PC-9 (cell line): ENCODE results near the gene PCNT. TPM values are rescaled to one million over a fixed set of nuclear protein-coding genes. Genes with fewer than 3 reads are reported as not detected.
"Not testable (repeated sequence)": the region's sequence is repeated elsewhere in the genome, so short reads cannot be mapped to it uniquely, and the experiment has no call there.

Experiments
- BruUV-seq: library from RNA; stranded (reverse); fragments of 400-500 nt; replicated peaks from 2 replicates; lab custom pipeline; 2021; lab: Mats Ljungman, UMichigan
- CTCF ChIA-PET: fragments of 300-600 bp; sonication (Branson Sonifier 250); formaldehyde crosslinking; loops from one replicate; lab custom pipeline; 2022; ENCODE audit warnings: antibody characterized with exemption; lab: Charles Lee
- POLR2A ChIA-PET: fragments of 300-600 bp; sonication (Branson Sonifier 250); formaldehyde crosslinking; loops from one replicate; lab custom pipeline; 2022; ENCODE audit warnings: antibody characterized with exemption; ENCODE audit not compliant: unreplicated experiment; lab: Charles Lee
- DNase-seq, 2 experiments: peaks; one replicate each; pipeline versions ENCODE4 v3.0.0 to v3.0.0-alpha.2; 2015 to 2022; ENCODE audit warnings: mixed read lengths in 1 of 2
- H2AFZ ChIP-seq: fragments of 200-600 bp; sonication (generic); 2 replicates; pipeline ENCODE4 v1.8.1; 2017; ENCODE audit warnings: antibody characterized with exemption
- H3F3A ChIP-seq: fragments of 200-600 bp; sonication (generic); 2 replicates; pipeline ENCODE4 v1.8.1; 2017; ENCODE audit warnings: antibody characterized with exemption, mild to moderate bottlenecking, low read depth; ENCODE audit not compliant: insufficient read depth
- H3K27ac ChIP-seq: fragments of 200-600 bp; sonication (generic); 2 replicates; pipeline ENCODE4 v1.6.1; 2016; ENCODE audit warnings: mixed run types
- H3K27me3 ChIP-seq: fragments of 200-600 bp; sonication (generic); 2 replicates; pipeline ENCODE4 v1.6.1; 2016; ENCODE audit warnings: low read depth, mixed run types; ENCODE audit not compliant: insufficient read depth
- H3K36me3 ChIP-seq: fragments of 200-600 bp; sonication (generic); 2 replicates; pipeline ENCODE4 v1.6.1; 2016; ENCODE audit warnings: low read depth, mixed run types
- H3K4me1 ChIP-seq: fragments of 200-600 bp; sonication (generic); replicated peaks from 2 replicates; pipeline ENCODE4 v1.6.1; 2016; ENCODE audit warnings: mixed run types; ENCODE audit not compliant: insufficient read depth
- H3K4me2 ChIP-seq: fragments of 200-600 bp; sonication (generic); 2 replicates; pipeline ENCODE4 v1.6.1; 2017; ENCODE audit warnings: mixed run types
- H3K4me3 ChIP-seq: fragments of 200-600 bp; sonication (generic); 2 replicates; pipeline ENCODE4 v1.6.1; 2016; ENCODE audit warnings: mixed run types
- H3K79me2 ChIP-seq: fragments of 200-600 bp; sonication (generic); 2 replicates; pipeline ENCODE4 v1.6.1; 2017; ENCODE audit warnings: low read depth, mixed run types
- H3K9me2 ChIP-seq: fragments of 200-600 bp; sonication (generic); 2 replicates; pipeline ENCODE4 v1.8.1; 2017; ENCODE audit warnings: mild to moderate bottlenecking; ENCODE audit not compliant: insufficient read depth
- H3K9me3 ChIP-seq: fragments of 200-600 bp; sonication (generic); 2 replicates; pipeline ENCODE4 v1.8.1; 2016; ENCODE audit warnings: low read depth; ENCODE audit not compliant: insufficient read depth
- H4K20me1 ChIP-seq: fragments of 200-600 bp; sonication (generic); 2 replicates; pipeline ENCODE4 v1.8.1; 2017; ENCODE audit not compliant: insufficient read depth
- EZH2 ChIP-seq: fragments of 200-600 bp; sonication (generic); IDR thresholded peaks from 2 replicates; pipeline ENCODE4 v1.8.0; 2017; ENCODE audit warnings: antibody characterized with exemption, low read depth
- intact Hi-C: fragments of 100-400 bp; cut with micrococcal nuclease; formaldehyde crosslinking; loops from one replicate; pipeline ENCODE4 v1.10.0; 2022; ENCODE audit not compliant: unreplicated experiment
- total RNA-seq: library from RNA; stranded (reverse); gene quantifications from 2 replicates; pipeline ENCODE4 v1.2.3, GENCODE V29; 2021
- TF ChIP-seq, protein P1 (sequence below): fragments of 200-600 bp; sonication (generic); conservative IDR thresholded peaks from 2 replicates; pipeline ENCODE4 v1.6.1; 2017; ENCODE audit warnings: mixed run types, antibody characterized with exemption, mild to moderate bottlenecking, moderate library complexity

The PCNT gene
- total RNA-seq, 1 experiment from 2014 or later: 33.4 TPM

- no peaks in the 10 kb centered on the region for H3K9me3 ChIP-seq
- H3K27me3 ChIP-seq: no peaks in the 10 kb centered on the region
- no peaks in the 10 kb centered on the region for H3K36me3 ChIP-seq
- intact Hi-C loops: no loop called here
- TF ChIP-seq EZH2: no peak
- TF ChIP-seq, protein P1, sequence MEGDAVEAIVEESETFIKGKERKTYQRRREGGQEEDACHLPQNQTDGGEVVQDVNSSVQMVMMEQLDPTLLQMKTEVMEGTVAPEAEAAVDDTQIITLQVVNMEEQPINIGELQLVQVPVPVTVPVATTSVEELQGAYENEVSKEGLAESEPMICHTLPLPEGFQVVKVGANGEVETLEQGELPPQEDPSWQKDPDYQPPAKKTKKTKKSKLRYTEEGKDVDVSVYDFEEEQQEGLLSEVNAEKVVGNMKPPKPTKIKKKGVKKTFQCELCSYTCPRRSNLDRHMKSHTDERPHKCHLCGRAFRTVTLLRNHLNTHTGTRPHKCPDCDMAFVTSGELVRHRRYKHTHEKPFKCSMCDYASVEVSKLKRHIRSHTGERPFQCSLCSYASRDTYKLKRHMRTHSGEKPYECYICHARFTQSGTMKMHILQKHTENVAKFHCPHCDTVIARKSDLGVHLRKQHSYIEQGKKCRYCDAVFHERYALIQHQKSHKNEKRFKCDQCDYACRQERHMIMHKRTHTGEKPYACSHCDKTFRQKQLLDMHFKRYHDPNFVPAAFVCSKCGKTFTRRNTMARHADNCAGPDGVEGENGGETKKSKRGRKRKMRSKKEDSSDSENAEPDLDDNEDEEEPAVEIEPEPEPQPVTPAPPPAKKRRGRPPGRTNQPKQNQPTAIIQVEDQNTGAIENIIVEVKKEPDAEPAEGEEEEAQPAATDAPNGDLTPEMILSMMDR: no peak
- no peak for DNase-seq
- no TSS peak for BruUV-seq
- no peaks in the 10 kb centered on the region for H3K4me1 ChIP-seq
- ChIA-PET CTCF (no interaction called here), POLR2A (interaction anchor here (0.6 kb wide), 1 partner anchor 1356 kb away, joined by 4 read pairs; the partner anchor contains the start of gene ADARB1)
- no peak overlapping the region for H3K4me2 ChIP-seq
- no peak overlapping the region for H2AFZ ChIP-seq
- H3K4me3 ChIP-seq: no peak overlapping the region
- no peaks in the 10 kb centered on the region for H3K9me2 ChIP-seq
- no peak overlapping the region for H3K27ac ChIP-seq
- no peaks in the 10 kb centered on the region for H4K20me1 ChIP-seq
- no peaks in the 10 kb centered on the region for H3K79me2 ChIP-seq
- H3F3A ChIP-seq: no peaks in the 10 kb centered on the region
Observed at GRCh38 chr21:46429754-46430681, 106.1 kb downstream of the PCNT start.

- H2AFZ ChIP-seq: no peak overlapping the region
- no peaks in the 10 kb centered on the region for H3K36me3 ChIP-seq
- H3F3A ChIP-seq: no peaks in the 10 kb centered on the region
- CTCF ChIA-PET: no interaction called here
- no peaks in the 10 kb centered on the region for H3K27me3 ChIP-seq
- no peaks in the 10 kb centered on the region for H3K9me3 ChIP-seq
- intact Hi-C loops: no loop called here
- no peaks in the 10 kb centered on the region for H3K9me2 ChIP-seq
- POLR2A ChIA-PET: no interaction called here
- H3K27ac ChIP-seq: no peak overlapping the region
- no TSS peak for BruUV-seq
- TF ChIP-seq EZH2: no peak
- TF ChIP-seq, protein P1: no peak
- H3K79me2 ChIP-seq: no peaks in the 10 kb centered on the region
- no peaks in the 10 kb centered on the region for H3K4me1 ChIP-seq
- no peak for DNase-seq
- H3K4me2 ChIP-seq: no peak overlapping the region
- H3K4me3 ChIP-seq: no peak overlapping the region
- H4K20me1 ChIP-seq: no peaks in the 10 kb centered on the region
Observed at GRCh38 chr21:46431448-46431847, 107.5 kb downstream of the PCNT start.

GRCh38 chr21:46431884-46432488, 108.0 kb downstream of the PCNT start:
- DNase-seq: no peak
- TF ChIP-seq EZH2: no peak
- TF ChIP-seq, protein P1: no peak
- Histone ChIP-seq H3K79me2 (no peaks in the 10 kb centered on the region), H3K36me3 (no peaks in the 10 kb centered on the region), H3K27me3 (no peaks in the 10 kb centered on the region), H3K9me2 (no peaks in the 10 kb centered on the region), H3K4me1 (no peaks in the 10 kb centered on the region), H2AFZ (no peak overlapping the region), H3F3A (no peaks in the 10 kb centered on the region), H3K4me2 (no peak overlapping the region), H4K20me1 (no peaks in the 10 kb centered on the region), H3K9me3 (no peaks in the 10 kb centered on the region), H3K4me3 (no peak overlapping the region), H3K27ac (no peak overlapping the region)
- intact Hi-C loops: no loop called here
- CTCF ChIA-PET: no interaction called here
- BruUV-seq: no TSS peak
- POLR2A ChIA-PET: no interaction called here

GRCh38 chr21:46433116-46433515, 109.2 kb downstream of the PCNT start:
- H3K9me3 ChIP-seq, BruUV-seq, POLR2A ChIA-PET, H3K9me2 ChIP-seq, H2AFZ ChIP-seq, H3K4me3 ChIP-seq, DNase-seq, H3K4me2 ChIP-seq, H3K27me3 ChIP-seq, CTCF ChIA-PET, intact Hi-C loops, H3F3A ChIP-seq, H3K4me1 ChIP-seq, H4K20me1 ChIP-seq, H3K27ac ChIP-seq, H3K36me3 ChIP-seq, H3K79me2 ChIP-seq: not testable (repeated sequence)
